Muscle layer of colon (tissue), 2 donors: Measurements from ENCODE around the gene STX8.

ENCODE experiments used
- H3K27ac ChIP-seq: one replicate; pipeline ENCODE4 v1.7.0; 2013; ENCODE audit warnings: low read depth, mild to moderate bottlenecking, low read length, moderate library complexity
- H3K27me3 ChIP-seq, 2 donors: one replicate each; pipeline ENCODE4 v1.7.0; 2013; ENCODE audit warnings: low read length in 2 of 2, mild to moderate bottlenecking in 2 of 2; ENCODE audit not compliant: insufficient read depth in 2 of 2, control insufficient read depth in 1 of 2
- H3K36me3 ChIP-seq: one replicate; pipeline ENCODE4 v1.7.0; 2013; ENCODE audit warnings: mild to moderate bottlenecking, low read length; ENCODE audit not compliant: insufficient read depth
- H3K4me1 ChIP-seq: one replicate; pipeline ENCODE4 v1.7.0; 2013; ENCODE audit warnings: mild to moderate bottlenecking, low read length; ENCODE audit not compliant: insufficient read depth
- H3K4me3 ChIP-seq, 2 donors: one replicate each; pipeline ENCODE4 v1.7.0; 2013; ENCODE audit warnings: low read length in 2 of 2, low read depth in 1 of 2, mild to moderate bottlenecking in 1 of 2, moderate library complexity in 1 of 2
- H3K9ac ChIP-seq: one replicate; pipeline ENCODE4 v1.7.0; 2013; ENCODE audit warnings: low read length
- H3K9me3 ChIP-seq: one replicate; pipeline ENCODE4 v1.7.0; 2013; ENCODE audit warnings: mild to moderate bottlenecking, low read length
- donor health status: abdominal sarcoma.
- donor health status: Adenocarcinoma of cecum.

Gene STX8

DNA sequence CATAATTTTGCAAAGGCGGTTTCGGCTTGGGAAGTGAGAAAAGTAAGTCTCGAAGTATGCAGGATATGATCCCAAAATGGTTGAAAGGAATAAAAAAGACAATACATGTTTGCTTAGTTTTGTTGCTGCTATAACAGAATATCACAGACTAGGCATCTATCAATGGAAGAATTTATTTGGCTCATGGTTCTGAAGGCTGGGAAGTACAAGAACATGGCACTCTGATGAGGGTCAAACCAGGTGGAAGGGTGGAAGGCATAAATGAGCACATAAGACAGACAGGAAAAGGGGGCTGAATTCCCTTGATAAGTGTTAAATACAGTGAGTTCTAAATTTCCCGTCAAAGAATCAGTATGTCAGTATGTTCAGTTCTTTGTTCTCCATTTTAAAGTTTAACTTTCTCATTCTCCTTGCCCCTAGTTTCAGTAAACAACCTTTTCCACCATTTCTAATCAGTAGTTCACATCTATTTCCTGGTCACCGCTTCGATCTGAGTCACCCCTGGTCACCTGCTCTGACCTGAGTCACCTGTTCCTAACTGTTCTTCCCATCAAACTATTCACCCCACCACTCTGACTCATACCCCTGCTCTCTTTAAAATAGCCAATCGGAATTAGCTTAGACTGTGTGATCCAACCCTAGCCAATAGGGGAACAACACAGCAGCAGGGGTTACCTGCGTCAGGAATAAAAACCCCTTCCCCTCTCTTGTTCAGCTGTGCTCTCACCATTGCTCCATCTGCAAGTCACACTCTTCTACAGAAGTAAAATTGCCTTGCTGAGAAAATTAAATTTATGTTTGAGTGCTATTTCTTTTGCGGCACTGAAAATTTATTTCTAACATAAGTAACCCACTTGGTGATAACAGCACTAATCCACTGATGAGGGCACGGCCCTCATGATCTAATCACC, 240.8 kb downstream of the STX8 start:
- Histone ChIP-seq H3K9ac (no peak overlapping the region), H3K4me1 (no peaks in the 10 kb centered on the region), H3K27ac (no peak overlapping the region), H3K36me3 (no peaks in the 10 kb centered on the region), H3K27me3 (no peaks in the 10 kb centered on the region), H3K9me3 (peaks cover 6% of the 10 kb centered on the region), H3K4me3 (no peak overlapping the region)

DNA sequence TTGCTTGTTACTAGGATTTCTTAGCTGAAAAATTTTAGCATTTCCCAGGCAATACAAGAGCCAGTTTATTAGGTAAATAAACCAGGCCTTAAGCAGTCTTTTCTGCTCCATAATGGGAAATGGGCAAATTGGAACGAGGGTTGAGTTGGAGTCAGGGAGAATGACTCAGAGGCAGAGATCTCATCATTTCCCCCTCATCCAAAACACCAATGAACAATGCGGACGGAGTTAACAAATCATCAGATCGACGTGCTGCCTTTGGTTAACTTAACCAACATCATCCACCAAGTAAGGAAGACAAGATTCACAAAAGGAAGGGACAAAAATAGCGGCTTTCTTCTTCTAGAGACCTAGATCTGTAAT, 243.5 kb downstream of the STX8 start:
- no peaks in the 10 kb centered on the region for H3K4me1 ChIP-seq
- peaks cover 6% of the 10 kb centered on the region for H3K9me3 ChIP-seq
- no peak overlapping the region for H3K4me3 ChIP-seq
- no peaks in the 10 kb centered on the region for H3K36me3 ChIP-seq
- H3K27me3 ChIP-seq, result no peaks in the 10 kb centered on the region
- no peak overlapping the region for H3K27ac ChIP-seq
- no peak overlapping the region for H3K9ac ChIP-seq

DNA sequence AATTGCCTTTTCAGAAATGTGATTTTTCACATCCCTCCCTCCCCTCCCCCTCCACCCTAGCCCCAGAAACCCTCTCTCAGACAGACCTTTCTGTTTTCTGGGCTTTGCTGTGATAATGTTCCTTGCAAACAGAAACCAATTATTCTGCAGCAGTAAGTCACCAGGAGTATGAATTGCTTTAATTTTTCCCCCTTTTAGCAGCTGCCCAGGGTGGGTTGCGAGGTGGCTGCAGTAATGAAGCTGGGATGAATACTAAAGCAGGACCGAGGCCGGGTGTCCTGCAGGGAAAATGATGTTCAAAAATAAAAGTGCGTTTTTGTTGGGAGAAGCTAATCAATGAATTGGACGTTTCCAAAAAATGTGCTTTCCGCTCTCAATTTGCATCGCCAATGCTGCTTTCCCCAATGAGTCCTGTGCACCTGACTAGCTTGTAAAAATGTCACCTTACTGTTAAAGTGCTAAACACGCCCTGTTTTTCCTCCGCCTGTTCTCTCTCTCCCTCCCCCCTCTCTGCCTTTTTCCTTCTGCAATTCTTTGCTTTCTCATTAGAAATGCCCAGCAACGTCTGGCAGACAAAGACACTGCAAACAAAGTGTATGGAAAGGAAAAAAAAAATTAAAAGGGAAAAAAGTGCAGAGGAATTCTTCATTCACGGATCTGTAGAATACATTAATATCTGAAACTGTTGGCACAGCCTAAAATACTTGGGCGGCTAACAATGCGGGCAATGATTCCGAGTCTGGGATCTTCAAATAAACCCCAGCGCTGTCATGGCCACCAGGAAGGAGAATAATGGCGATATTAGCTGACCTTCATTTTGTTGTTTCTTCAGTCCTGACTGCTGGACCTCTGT, 244.1 kb downstream of the STX8 start:
- Histone ChIP-seq H3K27ac (no peak overlapping the region), H3K4me3 (no peak overlapping the region), H3K9me3 (peaks cover 6% of the 10 kb centered on the region), H3K36me3 (no peaks in the 10 kb centered on the region), H3K9ac (no peak overlapping the region), H3K27me3 (no peaks in the 10 kb centered on the region), H3K4me1 (no peaks in the 10 kb centered on the region)

DNA sequence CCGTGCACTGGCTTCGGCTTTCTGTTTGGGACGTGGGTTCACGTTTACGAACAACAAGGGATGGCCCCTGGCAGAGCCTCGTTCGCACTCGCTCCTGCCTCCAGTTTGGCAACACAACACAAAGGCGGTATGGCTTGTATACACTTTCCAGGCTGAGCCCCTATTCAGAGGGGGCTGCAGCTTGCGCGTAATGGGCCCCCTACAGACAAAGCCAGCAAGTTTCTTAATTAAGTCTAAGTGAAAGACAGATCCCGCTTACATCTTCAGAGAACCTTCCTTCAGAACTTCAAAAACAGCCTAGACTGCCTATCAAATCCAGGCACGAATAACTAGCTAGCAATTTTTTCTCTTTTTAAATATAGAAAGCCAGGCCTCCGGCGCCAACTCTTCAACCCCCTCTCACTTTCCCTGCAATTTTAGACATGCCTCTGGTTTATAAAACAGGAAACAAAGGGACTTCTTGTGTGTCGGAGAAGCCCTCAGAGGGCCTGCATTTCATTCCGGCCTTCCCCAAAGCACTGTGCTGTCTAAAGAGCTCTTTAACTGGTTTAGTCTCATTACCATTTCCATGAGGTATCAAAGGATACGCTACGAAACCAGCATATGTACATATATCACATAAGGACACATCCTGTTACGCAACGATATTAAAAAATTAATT, 244.9 kb downstream of the STX8 start:
- Histone ChIP-seq H3K36me3 (no peaks in the 10 kb centered on the region), H3K27me3 (no peaks in the 10 kb centered on the region), H3K4me3 (no peak overlapping the region), H3K4me1 (no peaks in the 10 kb centered on the region), H3K9ac (no peak overlapping the region), H3K9me3 (peaks cover 6% of the 10 kb centered on the region), H3K27ac (no peak overlapping the region)

DNA sequence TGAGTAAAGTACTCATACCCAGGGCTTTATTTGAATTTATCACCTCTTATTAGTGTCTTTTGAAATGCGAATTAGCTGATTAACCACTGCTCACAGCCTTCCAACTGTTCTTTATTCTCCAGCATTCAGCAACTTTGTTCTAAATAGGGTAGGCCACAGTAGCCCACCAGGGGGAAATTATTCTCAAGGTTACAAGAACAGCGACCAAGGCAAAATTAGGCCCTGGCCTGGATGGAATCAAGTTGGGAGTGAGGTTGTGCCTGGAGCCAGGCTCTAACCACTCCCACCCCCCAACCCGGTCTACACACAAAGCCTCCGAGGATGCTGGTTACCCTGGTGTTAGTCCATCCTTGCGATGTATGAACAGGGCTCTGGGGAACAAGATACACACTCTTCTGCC, 245.5 kb downstream of the STX8 start:
- peaks cover 6% of the 10 kb centered on the region for H3K9me3 ChIP-seq
- no peaks in the 10 kb centered on the region for H3K36me3 ChIP-seq
- H3K9ac ChIP-seq, result no peak overlapping the region
- H3K27ac ChIP-seq, result no peak overlapping the region
- no peaks in the 10 kb centered on the region for H3K4me1 ChIP-seq
- no peaks in the 10 kb centered on the region for H3K27me3 ChIP-seq
- H3K4me3 ChIP-seq, result no peak overlapping the region

DNA sequence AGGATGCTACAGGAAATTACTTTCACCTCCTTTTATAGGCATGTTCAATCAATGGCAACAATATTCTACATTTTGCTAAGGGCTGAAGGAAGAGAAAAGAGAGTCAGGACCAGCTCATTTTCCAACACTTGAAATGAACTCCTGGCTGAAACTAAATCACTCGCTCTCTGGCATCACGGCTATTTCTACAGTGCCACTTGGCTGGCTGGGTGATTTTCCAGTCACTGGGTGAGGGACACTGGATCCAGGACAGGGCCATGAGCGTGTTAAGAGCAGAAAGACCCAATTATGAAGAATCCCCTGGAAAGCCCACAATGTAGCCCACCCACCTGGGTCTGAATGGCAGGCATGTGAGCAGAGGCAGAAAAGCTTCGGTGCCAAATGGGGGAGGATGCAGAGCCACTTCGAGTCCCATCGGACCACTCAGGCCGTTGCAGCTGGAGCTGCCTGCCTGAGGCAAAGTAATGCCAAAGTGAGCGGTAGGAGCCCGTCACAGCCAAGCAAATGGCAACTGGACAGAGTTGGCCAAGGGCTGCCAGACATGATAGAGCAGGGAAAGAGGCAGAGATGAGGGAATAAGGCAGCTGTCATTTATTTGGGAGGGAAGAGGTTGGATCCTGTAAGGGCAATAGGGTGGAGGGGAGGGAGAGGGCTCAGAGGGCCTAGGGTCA, 246.2 kb downstream of the STX8 start:
- Histone ChIP-seq H3K36me3 (no peaks in the 10 kb centered on the region), H3K9ac (no peak overlapping the region), H3K27me3 (no peaks in the 10 kb centered on the region), H3K27ac (no peak overlapping the region), H3K4me1 (no peaks in the 10 kb centered on the region), H3K4me3 (no peak overlapping the region), H3K9me3 (no peaks in the 10 kb centered on the region)

DNA sequence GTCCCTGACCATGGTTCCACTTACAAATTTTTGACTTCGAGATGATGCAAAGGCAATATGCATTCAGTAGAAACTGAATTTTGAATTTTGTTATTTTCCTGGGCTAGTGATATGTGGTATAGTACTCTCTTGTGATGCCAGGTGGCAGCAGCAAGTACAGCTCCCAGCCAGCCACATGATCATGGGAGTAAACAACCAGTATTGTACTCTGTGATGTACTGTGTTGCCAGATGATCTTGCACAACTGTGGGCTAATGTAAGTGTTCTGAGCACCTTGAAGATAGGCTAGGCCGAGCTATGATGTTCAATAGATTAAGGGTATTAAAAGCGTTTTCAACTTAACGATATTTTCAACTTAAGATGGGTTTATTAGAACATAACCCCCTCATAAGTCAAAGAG, 250.8 kb downstream of the STX8 start:
- Histone ChIP-seq H3K9ac (no peak overlapping the region), H3K9me3 (no peaks in the 10 kb centered on the region), H3K27me3 (no peaks in the 10 kb centered on the region), H3K36me3 (no peaks in the 10 kb centered on the region), H3K27ac (no peak overlapping the region), H3K4me1 (no peaks in the 10 kb centered on the region), H3K4me3 (no peak overlapping the region)

DNA sequence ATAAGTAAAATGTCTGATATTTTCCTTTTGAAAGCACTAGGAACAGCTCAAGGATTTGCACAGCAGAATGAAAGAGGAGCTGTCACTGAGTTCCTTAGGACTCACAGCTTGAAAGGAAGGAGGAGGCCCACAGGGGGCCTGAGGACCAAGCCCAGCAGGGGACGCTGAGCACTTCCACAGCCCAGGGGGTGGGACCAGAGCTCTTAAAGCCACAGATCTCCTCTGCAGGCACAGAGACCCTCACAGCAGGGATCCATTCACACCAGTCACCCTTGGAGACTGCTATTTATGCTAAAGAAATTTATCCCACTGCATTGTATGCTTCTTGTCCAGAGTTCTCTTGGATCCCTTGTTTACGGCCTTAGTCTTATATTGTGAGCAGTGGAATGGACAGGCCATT, 253.3 kb downstream of the STX8 start:
- H3K9me3 ChIP-seq, result peaks cover 4% of the 10 kb centered on the region
- H3K27ac ChIP-seq, result no peak overlapping the region
- no peaks in the 10 kb centered on the region for H3K36me3 ChIP-seq
- no peaks in the 10 kb centered on the region for H3K27me3 ChIP-seq
- no peak overlapping the region for H3K4me3 ChIP-seq
- H3K4me1 ChIP-seq, result no peaks in the 10 kb centered on the region
- H3K9ac ChIP-seq, result no peak overlapping the region

DNA sequence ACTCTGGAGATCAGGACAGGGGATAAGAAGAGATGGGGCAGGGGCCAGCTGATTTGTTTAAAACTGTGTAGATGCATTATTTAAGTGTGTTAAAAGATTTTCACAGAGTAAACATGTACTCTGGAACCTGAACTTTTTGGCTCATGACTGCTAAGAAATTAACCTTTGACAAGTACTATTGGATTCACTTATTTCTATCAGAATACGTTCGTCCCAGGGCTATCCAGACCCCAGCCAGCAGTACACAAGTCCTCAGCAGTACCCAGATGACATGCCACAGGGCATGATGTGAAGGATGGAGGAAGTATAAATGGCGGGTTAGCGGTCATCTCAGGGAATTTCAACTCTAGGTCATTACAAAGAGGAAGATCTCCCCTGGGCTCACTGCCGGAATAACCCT, 253.7 kb downstream of the STX8 start:
- H3K27ac ChIP-seq, result no peak overlapping the region
- no peak overlapping the region for H3K4me3 ChIP-seq
- no peaks in the 10 kb centered on the region for H3K4me1 ChIP-seq
- H3K9me3 ChIP-seq, result peaks cover 4% of the 10 kb centered on the region
- H3K27me3 ChIP-seq, result no peaks in the 10 kb centered on the region
- no peaks in the 10 kb centered on the region for H3K36me3 ChIP-seq
- no peak overlapping the region for H3K9ac ChIP-seq

DNA sequence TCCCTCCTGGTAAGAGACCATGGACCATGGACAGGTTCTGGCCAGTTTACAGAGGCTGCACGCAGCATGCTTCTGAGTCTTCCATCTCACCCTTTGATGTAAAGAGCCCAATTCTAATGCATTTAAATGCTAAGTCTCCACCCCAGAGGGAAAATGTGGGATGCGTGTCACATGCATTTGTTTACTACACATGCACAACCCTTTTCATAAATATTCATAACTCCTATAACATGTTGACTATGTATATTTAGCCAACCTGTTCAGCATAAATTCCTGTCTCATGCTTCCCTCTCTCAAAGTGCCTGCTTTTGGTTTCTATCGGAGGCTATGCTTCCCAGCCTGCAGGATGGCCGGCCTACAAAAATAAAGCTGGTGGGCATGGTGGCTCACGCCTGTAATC, 260.3 kb downstream of the STX8 start:
- Histone ChIP-seq H3K9ac (no peak overlapping the region), H3K27me3 (no peaks in the 10 kb centered on the region), H3K27ac (no peak overlapping the region), H3K4me3 (no peak overlapping the region), H3K9me3 (peaks cover 4% of the 10 kb centered on the region), H3K4me1 (no peaks in the 10 kb centered on the region), H3K36me3 (no peaks in the 10 kb centered on the region)

DNA sequence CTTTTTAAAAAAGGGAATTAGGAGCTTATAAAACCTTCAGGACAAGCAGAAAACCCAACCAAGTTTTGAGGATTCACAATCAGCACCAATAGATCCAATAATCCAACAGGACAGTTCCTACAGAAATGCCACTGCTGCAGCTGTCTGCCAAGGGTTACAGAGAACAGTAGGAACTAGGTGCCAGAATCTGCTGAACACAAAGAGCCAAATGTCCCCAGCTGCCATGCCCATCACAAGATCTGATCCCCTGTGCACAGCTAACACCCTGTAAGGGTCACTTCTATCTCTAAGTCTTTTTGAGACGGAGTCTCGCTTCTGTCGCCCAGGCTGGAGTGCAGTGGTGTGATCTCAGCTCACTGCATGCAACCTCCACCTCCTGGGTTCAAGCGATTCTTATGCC, 262.3 kb downstream of the STX8 start:
- no peaks in the 10 kb centered on the region for H3K4me1 ChIP-seq
- no peaks in the 10 kb centered on the region for H3K27me3 ChIP-seq
- H3K9ac ChIP-seq, result no peak overlapping the region
- no peak overlapping the region for H3K27ac ChIP-seq
- peaks cover under 1% of the 10 kb centered on the region for H3K9me3 ChIP-seq
- no peaks in the 10 kb centered on the region for H3K36me3 ChIP-seq
- no peak overlapping the region for H3K4me3 ChIP-seq
